Stimulated activated CD8-positive, alpha-beta memory T cell treated with anti-CD3 and anti-CD28 coated beads, Interleukin-15, amount 100 ng/mL, for 1 hour (primary cell): Measurements from ENCODE around the gene SCYGR2.

Experiments used
- DNase-seq: peaks from one replicate; pipeline ENCODE4 v3.0.0-alpha.2; 2020; ENCODE audit warnings: low read depth

Gene SCYGR2

DNA sequence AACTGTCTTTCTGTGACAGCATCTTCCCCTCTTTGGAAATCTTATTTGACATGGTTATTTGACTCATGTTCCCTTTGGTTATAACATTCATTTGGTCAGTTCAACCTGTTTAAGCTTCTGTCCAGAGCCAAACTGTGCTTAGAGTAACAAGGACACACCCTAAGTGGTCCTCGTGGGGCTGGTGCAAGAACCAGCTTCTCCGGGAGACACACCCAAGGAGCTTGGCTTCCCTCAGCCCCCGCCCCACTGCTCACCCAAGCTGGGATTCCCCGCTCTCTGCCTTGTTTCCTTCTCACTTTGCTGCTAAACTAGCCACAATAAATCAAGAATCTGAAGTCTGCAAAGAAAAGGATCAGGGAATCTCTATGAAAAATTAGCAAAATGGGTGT is 14.6 kb downstream of the SCYGR2 start:
- DNase-seq: no peak

DNA sequence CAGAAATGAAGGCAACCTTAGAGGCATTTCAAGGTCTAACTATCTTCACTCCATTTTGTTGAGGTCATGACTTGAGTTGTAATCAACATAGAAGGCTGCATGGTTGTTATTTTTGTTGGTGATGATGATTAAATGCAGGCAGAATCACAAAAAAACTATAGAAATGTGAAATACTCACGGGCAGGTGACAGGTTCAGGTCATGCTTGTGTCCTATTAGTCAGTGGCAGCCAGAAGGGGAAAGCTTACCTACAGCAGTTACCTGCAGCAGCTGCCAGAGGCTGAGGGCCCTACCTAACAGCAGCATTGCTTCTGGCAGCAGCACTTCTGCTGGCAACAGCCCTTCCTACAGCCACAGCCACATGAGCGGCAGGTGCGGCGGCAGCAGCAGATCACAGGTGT is 15.6 kb downstream of the SCYGR2 start:
- DNase-seq: no peak

GRCh38 chr2:227614740-227615139 is 16.0 kb downstream of the SCYGR2 start, which contains the start of gene SCYGR3:
TSS of gene SCYGR3 (minus strand) at chr2:227614840. CDS start at chr2:227614840, 0 bp downstream.
- DNase-seq: no peak

DNA sequence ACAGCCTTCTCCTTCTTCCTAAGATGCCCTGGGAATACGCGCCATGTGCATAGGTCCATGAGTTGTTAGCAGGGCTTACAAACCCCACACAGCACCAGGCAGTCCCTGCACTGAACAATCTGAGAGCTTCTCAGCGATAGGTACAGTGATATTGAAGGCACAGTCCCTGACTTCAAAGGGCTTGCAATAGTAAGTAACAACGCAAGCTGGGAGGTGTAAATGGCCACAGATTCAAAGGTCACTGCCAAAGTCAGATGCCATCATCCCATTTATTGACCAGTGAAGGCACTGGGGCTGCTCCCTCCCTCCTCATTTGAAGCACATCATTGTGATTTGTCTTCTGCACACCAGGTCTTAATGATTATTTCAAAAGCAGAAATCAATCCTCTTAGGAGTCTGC is 16.5 kb downstream of the SCYGR2 start:
- DNase-seq: no peak

- no peak for DNase-seq
These were observed 17.2 kb downstream of the SCYGR2 start for GRCh38 chr2:227615906-227616305.

- no peak for DNase-seq
These were observed 17.9 kb downstream of the SCYGR2 start for GRCh38 chr2:227616631-227617030.

DNA sequence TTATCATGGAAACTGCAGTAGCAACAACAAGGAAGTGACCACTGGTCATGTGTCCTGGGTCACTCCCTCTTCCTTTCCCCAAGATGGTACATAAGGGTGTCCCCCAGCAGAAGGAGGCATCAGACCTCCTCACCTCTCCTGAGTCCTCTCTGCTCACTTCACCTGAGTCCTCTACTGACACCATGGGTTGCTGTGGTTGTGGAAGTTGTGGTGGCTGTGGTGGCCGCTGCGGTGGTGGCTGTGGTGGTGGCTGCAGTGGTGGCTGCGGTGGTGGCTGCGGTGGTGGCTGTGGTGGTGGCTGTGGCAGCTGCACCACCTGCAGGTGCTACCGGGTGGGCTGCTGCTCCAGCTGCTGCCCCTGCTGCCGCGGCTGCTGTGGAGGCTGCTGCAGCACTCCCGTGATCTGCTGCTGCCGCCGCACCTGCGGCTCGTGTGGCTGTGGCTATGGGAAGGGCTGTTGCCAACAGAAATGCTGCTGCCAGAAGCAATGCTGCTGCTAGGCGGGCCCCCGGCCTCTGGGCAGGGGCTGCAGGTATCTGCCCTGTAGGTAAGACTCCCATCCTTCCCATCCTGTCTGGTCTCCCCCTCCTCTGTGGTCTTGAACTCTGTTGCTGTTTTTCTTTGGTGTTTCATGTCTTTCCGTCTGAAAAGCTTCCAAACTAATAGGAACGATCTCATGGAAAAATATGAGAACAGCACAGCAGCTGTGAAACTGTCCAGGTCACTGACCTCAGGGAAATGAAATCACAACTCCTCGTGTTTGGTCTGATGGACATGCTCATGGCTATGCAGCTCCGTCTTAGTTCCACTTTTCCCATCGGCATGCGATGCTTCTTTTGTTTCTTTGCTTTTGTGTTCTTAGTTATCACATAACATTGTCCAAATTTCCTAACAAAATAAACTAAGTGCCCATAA is 18.9 kb downstream of the SCYGR2 start, which contains the start of gene SCYGR4:
TSS of gene SCYGR4 (plus strand) at position 183 of the 915 bp plus-strand sequence. CDS start at position 183, 0 bp downstream.
- DNase-seq: no peak

- DNase-seq: no peak
These were observed 24.5 kb downstream of the SCYGR2 start for GRCh38 chr2:227623226-227623625.

- no peak for DNase-seq
These were observed 26.7 kb downstream of the SCYGR2 start for GRCh38 chr2:227625420-227625819.

DNA sequence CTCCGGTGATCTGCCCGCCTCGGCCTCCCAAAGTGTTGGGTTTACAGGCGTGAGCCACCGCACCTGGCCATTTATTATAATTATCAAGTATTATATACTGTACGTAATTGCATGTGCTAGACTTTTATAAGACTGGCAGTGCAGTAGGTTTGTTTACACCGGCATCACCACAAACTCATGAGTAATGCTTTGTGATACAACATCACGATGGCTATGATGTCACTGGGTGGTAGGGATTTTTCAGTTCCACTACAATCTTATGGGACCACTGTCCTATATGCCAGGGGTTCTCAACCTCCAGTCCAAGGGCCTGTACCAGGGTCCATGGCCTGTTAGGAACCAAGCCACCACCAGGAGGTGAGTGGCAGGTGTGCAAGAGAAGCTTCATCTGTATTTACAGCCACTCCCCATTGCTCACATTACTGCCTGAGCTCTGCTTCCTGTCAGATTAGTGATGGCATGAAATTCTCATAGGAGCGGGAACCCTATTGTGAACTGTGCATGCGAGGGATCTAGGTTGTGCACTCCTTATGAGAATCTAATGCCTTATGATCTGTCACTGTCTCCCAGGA is 28.0 kb downstream of the SCYGR2 start:
- DNase-seq: no peak

DNA sequence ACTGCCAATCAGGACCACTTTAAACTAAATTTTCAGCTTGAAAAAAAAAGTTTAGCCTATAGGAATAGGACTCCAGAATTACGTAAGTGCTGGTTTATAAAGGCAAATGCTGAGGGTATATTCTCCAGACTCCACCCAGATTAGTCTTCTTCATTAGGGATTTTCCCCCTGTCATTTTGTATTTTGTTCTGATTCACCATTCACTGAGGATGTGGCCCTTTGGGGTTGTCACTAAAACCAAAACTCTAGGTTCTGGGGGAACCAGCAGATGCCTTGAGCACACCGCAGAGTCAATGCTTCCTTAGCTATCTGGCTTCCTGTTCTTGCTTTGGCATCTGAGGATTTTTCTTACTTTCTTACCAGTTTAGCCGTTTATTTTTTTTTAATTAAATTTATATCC is 29.1 kb downstream of the SCYGR2 start:
- DNase-seq: no peak

DNA sequence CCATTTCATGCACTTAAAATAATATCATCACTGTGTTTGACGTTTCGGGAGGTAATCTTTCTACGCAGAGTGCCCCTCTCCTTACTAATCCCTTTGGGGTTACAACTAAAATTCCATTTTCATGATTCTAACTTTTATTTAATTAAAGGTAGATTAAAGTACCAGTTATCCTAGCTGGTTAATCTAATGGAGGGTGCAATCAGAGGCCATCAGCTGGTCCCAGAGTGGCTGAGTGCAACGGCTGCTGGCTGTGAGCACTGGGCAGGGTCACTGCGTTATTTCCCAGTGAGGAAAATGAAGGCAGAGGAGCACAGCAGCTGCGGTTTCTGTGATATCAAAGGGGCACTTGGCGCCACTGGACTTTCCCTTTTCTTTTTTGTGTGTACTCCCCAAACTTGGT is 30.7 kb downstream of the SCYGR2 start:
- no peak for DNase-seq

GRCh38 chr2:227630322-227630721 is 31.6 kb downstream of the SCYGR2 start:
- no peak for DNase-seq

GRCh38 chr2:227632827-227633226 is 34.1 kb downstream of the SCYGR2 start:
- no peak for DNase-seq

DNA sequence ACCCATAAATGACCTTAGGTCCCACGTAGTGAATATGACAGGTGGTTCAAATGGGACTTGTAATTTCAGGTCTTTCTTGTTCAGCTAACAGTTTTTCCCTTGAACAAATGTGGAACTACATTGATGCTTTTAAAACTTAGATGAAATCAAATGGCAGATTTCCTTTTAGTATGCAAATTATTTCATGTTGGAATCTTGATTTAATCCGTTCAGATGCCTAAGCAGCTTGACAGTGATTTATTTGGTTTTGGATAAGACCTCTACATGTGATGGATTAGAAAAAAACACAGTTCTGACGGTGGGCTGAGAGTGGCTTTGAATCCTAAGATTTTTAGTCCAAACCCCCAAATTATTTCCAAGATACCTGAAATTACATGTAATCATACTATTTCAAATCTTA is 35.5 kb downstream of the SCYGR2 start:
- no peak for DNase-seq

DNA sequence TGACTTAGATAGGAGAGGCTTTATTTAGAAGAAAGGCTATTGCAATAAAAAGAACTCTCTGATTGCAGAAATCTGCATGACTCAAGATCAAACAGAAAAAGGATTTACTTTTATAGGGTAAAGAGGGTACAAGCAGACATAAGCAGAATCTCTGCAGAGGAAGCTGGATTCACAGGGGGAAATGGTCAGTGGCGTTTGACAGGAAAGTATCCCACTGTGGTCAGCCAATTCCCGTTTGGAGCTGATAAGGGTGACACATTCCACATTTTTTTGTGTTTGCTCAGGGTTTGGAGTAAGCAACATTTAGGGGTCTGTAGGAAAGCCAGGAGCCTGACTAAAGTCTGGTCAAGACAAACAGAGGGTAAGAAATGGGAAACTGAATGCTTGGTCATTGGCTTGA is 44.0 kb downstream of the SCYGR2 start:
- DNase-seq: no peak

GRCh38 chr2:227643990-227644551 is 45.4 kb downstream of the SCYGR2 start:
- no peak for DNase-seq
